A549 treated with Hydrocortisone at 1 μM for 4 hours (cell line): ENCODE data around the gene FRMD7. TPM values are rescaled to one million over a fixed set of nuclear protein-coding genes. Genes with fewer than 3 reads are reported as not detected.

Experiments
- total RNA-seq: library from RNA; stranded (reverse); fragments of 200-300 nt; extraction: Qiagen RNA extraction; gene quantifications from 5 replicates; pipeline ENCODE4 v1.2.3, GENCODE V29; 2022

FRMD7 gene
- not detected in 5 replicates for total RNA-seq

GRCh38 chrX:132127743-132128142 lies at the start of gene FRMD7:
Gene FRMD7 (minus strand): TSS chrX:132128020. CDS start chrX:132127844, 176 bp downstream.

Other genes with a start within 250 kb of the FRMD7 start
- 8.3 to 12.9 TPM (median 10.1 TPM) in 5 replicates for gene STK26, start 104.7 kb downstream of the FRMD7 start, total RNA-seq
- gene RAP2C, start 91.4 kb upstream of the FRMD7 start, total RNA-seq: 25.3 to 48.8 TPM (median 26.7 TPM) in 5 replicates